ENCODE measurements around the gene C1orf56.

- TF ChIP-seq CTCF (IDR thresholded peaks at IDR 0.05): no peak
- no peak for TF ChIP-seq PBX3 (IDR thresholded peaks at IDR 0.05)
- TF ChIP-seq NFIC (IDR thresholded peaks at IDR 0.05; ENCODE audit: borderline replicate concordance): no peak
- no peak for TF ChIP-seq YY1 (IDR thresholded peaks at IDR 0.05; ENCODE audit: low read depth)
- no peak for TF ChIP-seq EZH2phosphoT487 (IDR thresholded peaks at IDR 0.05; ENCODE audit: borderline replicate concordance, low read depth)
- TF ChIP-seq ZBTB33 (IDR thresholded peaks at IDR 0.05; ENCODE audit: borderline replicate concordance, low read depth): no peak
- no peak for TF ChIP-seq TAF1 (IDR thresholded peaks at IDR 0.05; ENCODE audit: borderline replicate concordance, low read depth, low read length)
- no peak for TF ChIP-seq POLR2AphosphoS5 (IDR thresholded peaks at IDR 0.05; ENCODE audit: low read depth, low read length)
- no peak for TF ChIP-seq SMC3 (IDR thresholded peaks at IDR 0.05; ENCODE audit: low read depth, low read length)
- no peak for TF ChIP-seq MEF2A (IDR thresholded peaks at IDR 0.05; ENCODE audit: borderline replicate concordance, low read depth)
These were observed 21.1 kb upstream of the C1orf56 start for GRCh38 chr1:151026460-151026859.

All from SK-N-SH (cell line).